CD4-positive, alpha-beta T cell treated with Interleukin-17A for 1 hour (primary cell): Measurements from ENCODE around the gene SNX4.

Experiments
- DNase-seq: peaks from one replicate; pipeline ENCODE4 v3.0.0-alpha.2; 2020

Gene SNX4

GRCh38 chr3:125401402-125401801 lies 118.6 kb downstream of the SNX4 start:
- no peak for DNase-seq

- no peak for DNase-seq
These were observed 121.0 kb downstream of the SNX4 start for GRCh38 chr3:125398952-125399351.
